Naive B cell (primary cell): Measurements from ENCODE around the gene CRABP1. TPM values are rescaled to one million over a fixed set of nuclear protein-coding genes. Genes with fewer than 3 reads are reported as not detected.
"Not testable (repeated sequence)": the region's sequence is repeated elsewhere in the genome, so short reads cannot be mapped to it uniquely, and the experiment has no call there.

Experiments
- ATAC-seq, 2 donors: fragments of 150-1000 bp; cut with Tn5 transposase; 2 replicates each; pipeline ENCODE4 v1.10.0; 2021; ENCODE audit warnings: low read depth in 2 of 2, mild to moderate bottlenecking in 2 of 2, moderate library complexity in 2 of 2
- DNase-seq: peaks from one replicate; pipeline ENCODE4 v3.0.0; 2022
- H3K27ac Mint-ChIP-seq, 6 donors: one replicate each; pipeline ENCODE4 v1.8.0; 2020 to 2022; ENCODE audit warnings: mild to moderate bottlenecking in 6 of 6, mixed read lengths in 6 of 6, moderate library complexity in 5 of 6, inconsistent platforms in 2 of 6
- H3K27me3 Mint-ChIP-seq, 3 donors: one replicate each; pipeline ENCODE4 v1.8.0; 2021 to 2022; ENCODE audit warnings: mixed read lengths in 3 of 3, mild to moderate bottlenecking in 1 of 3
- H3K36me3 Mint-ChIP-seq, 2 donors: one replicate each; pipeline ENCODE4 v1.8.0; 2020 to 2022; ENCODE audit warnings: mixed read lengths in 2 of 2, inconsistent platforms in 1 of 2, mild to moderate bottlenecking in 1 of 2
- H3K4me1 Mint-ChIP-seq, 3 donors: one replicate each; pipeline ENCODE4 v1.8.0; 2020 to 2022; ENCODE audit warnings: mixed read lengths in 3 of 3, inconsistent platforms in 1 of 3, mild to moderate bottlenecking in 1 of 3, moderate library complexity in 1 of 3
- H3K4me3 Mint-ChIP-seq, 8 donors: one replicate each; pipeline ENCODE4 v1.8.0; 2020 to 2022; ENCODE audit warnings: mild to moderate bottlenecking in 8 of 8, mixed read lengths in 8 of 8, moderate library complexity in 8 of 8, inconsistent platforms in 2 of 8
- H3K9me3 Mint-ChIP-seq, 7 donors: one replicate each; pipeline ENCODE4 v1.8.0; 2020 to 2022; ENCODE audit warnings: mixed read lengths in 7 of 7, mild to moderate bottlenecking in 5 of 7, inconsistent platforms in 2 of 7, moderate library complexity in 1 of 7
- polyA plus RNA-seq, 6 donors: library from polyadenylated mRNA; unstranded; fragments of 300-500 nt; fragmentation: Illumina TruSeq; gene quantifications; one replicate each; pipeline ENCODE4 v1.2.3, GENCODE V29; 2021; ENCODE audit warnings: low read depth in 6 of 6

CRABP1 gene
- polyA plus RNA-seq, 6 donors from 2014 or later: not detected

DNA sequence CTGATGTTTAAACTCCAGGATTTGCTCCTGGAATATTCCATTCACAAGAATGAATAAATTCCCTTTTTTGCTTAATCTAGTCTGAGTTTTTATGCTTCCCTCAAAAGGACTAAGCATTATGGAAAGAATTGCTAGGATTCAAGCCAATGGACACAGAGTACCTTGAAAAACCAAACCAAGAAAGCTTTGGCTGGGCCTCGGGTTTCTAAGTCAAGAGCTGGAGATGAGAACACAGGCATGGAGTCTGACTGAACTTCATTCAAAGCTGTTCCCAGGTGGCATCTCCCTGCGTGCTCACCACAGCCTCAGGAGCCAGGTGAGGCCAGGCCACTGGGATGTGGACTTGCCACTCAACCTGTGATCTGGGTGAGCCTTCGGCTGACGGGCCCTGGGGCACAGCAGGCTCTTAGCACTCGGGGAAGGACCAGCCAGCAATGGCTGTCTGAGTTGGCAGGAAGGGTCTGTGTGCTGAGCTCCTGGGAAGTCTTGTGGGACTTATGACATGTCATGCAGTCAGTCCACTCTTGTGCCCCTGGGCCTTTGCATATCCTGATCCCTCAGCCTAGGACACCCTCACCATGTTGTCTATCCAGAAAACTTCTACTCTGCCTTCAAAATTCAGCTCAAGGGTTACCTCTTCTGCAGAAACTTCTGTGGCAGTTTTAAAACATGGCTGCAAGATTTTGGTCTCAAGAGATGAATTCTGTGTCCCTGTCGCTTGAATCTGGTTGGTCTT lies 21.8 kb downstream of the CRABP1 start:
- Mint-ChIP-seq H3K27me3 (peaks cover 5 to 26% (median 24%) of the 10 kb centered on the region in 3 donors), H3K4me1 (no peaks in the 10 kb centered on the region), H3K36me3 (no peaks in the 10 kb centered on the region), H3K9me3 (no peaks in the 10 kb centered on the region), H3K27ac (no peak overlapping the region), H3K4me3 (no peak overlapping the region)
- no peak for DNase-seq
- no peak for ATAC-seq

DNA sequence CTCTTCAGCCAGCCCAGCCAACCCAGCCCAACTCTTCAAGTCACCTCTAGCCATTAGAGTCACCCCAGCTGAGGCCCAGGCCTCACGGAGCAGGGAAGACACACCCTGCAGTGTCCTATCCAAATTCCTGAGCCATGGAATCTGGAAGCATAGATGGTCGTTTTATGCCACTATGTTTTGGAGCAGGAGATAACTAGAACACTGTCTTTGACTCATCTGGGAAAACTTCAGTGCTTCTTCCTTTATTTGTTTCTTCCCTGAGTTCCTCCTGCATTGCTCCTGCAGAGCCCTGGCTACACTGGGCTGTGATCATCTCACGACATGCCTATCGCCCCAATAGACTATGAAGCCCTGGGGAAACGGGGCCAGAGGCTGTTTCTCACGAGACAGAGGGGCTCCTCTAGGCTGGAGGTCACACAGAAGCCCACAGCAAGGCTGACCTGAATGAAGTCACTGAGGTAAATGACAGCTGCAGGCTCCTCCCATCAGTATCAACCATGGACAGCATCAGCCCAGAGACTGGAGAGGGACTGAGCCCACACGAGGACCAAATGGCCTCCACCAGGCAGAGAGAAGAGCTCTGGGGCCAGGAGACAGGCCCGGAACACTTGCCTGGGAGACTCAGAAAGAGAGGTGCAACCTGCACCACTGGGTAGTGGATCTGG lies 22.7 kb downstream of the CRABP1 start:
- no peak overlapping the region for H3K4me3 Mint-ChIP-seq
- H3K27me3 Mint-ChIP-seq: peaks cover 5 to 29% (median 27%) of the 10 kb centered on the region in 3 donors
- no peak overlapping the region for H3K27ac Mint-ChIP-seq
- DNase-seq (no peak), ATAC-seq (no peak)
- no peaks in the 10 kb centered on the region for H3K4me1 Mint-ChIP-seq
- no peaks in the 10 kb centered on the region for H3K9me3 Mint-ChIP-seq
- no peaks in the 10 kb centered on the region for H3K36me3 Mint-ChIP-seq

DNA sequence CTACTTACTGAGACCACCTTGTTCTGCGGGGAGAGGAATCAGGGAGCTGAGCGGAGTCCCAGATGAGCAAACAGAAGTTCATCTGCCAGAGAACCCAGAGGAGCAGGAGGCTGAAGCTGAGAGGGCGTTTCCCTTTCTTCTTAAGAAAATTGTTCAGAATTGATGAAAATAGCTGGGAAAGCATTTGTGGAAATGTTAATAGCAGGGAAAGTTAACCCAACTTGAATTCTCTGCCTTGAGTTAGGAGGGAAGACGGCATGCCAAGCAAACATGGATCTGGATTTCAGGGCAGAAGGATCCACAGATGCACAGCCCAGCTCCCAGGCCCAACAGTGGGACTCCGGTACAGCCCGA lies 23.2 kb downstream of the CRABP1 start:
- peaks cover 9 to 30% (median 27%) of the 10 kb centered on the region in 3 donors for H3K27me3 Mint-ChIP-seq
- ATAC-seq (no peak), DNase-seq (no peak)
- no peaks in the 10 kb centered on the region for H3K9me3 Mint-ChIP-seq
- H3K4me3 Mint-ChIP-seq: no peak overlapping the region
- H3K36me3 Mint-ChIP-seq: no peaks in the 10 kb centered on the region
- H3K27ac Mint-ChIP-seq: no peak overlapping the region
- no peaks in the 10 kb centered on the region for H3K4me1 Mint-ChIP-seq

- Mint-ChIP-seq H3K27me3 (peaks cover 12 to 34% (median 26%) of the 10 kb centered on the region in 3 donors), H3K4me1 (no peaks in the 10 kb centered on the region), H3K4me3 (no peak overlapping the region), H3K36me3 (no peaks in the 10 kb centered on the region), H3K27ac (no peak overlapping the region), H3K9me3 (no peaks in the 10 kb centered on the region)
- DNase-seq (no peak), ATAC-seq (no peak)
Measured at GRCh38 chr15:78364233-78364632, 24.1 kb downstream of the CRABP1 start.

- Mint-ChIP-seq H3K36me3 (no peaks in the 10 kb centered on the region), H3K27ac (no peak overlapping the region), H3K9me3 (no peaks in the 10 kb centered on the region), H3K4me1 (no peaks in the 10 kb centered on the region), H3K27me3 (peaks cover 12 to 40% (median 23%) of the 10 kb centered on the region in 3 donors), H3K4me3 (no peak overlapping the region)
- DNase-seq (no peak), ATAC-seq (no peak)
Measured at GRCh38 chr15:78365917-78366316, 25.8 kb downstream of the CRABP1 start.

DNA sequence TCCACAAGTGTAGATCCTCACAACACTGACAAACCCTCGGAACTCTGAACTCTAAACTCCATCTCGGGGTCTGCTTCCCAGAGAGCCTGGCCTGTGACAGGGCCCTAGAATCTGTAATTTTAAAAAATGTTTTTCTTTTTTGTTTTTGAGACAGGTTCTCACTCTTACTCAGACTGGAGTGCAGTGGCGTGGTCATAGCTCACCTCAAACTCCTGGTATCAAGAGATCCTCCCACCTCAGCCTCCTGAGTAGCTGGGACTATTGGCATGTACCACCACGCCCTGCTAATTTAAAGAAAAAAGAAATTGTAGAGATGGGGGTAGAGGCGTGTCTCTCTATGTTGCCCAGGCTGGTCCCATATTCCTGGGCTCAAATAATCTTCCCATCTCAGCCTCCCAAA lies 26.2 kb downstream of the CRABP1 start:
- Mint-ChIP-seq H3K27me3 (peaks cover 12 to 40% (median 23%) of the 10 kb centered on the region in 3 donors), H3K4me3 (no peak overlapping the region), H3K36me3 (no peaks in the 10 kb centered on the region), H3K9me3 (no peaks in the 10 kb centered on the region), H3K27ac (no peak overlapping the region), H3K4me1 (no peaks in the 10 kb centered on the region)
- DNase-seq (no peak), ATAC-seq (no peak)

- H3K4me3 Mint-ChIP-seq: no peak overlapping the region
- ATAC-seq (no peak), DNase-seq (no peak)
- H3K4me1 Mint-ChIP-seq: no peaks in the 10 kb centered on the region
- H3K27ac Mint-ChIP-seq: peak overlapping the region in 1 of 6 donors; percentile 38
- no peaks in the 10 kb centered on the region for H3K9me3 Mint-ChIP-seq
- H3K27me3 Mint-ChIP-seq: peaks cover 12 to 40% (median 34%) of the 10 kb centered on the region in 3 donors
- H3K36me3 Mint-ChIP-seq: no peaks in the 10 kb centered on the region
Measured at GRCh38 chr15:78368651-78369050, 28.5 kb downstream of the CRABP1 start.

DNA sequence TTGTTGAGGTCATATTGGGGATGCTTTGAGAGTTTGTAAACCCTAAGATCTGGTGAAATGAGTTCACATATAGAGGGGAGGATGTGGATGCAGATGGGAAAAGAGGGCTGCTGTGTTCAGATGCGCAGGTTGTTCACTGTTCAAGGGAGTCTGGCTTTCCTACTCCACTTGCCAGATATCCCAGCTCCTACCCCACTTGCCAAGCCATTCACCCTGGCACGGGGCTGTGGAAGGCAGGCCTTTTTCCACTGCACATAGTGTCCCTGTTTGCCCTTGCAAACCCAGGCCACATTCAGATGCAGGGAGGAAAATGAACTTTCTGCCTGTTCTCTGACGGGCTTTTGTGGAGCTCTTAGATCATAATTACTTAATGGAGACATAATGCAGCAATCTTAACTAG lies 29.0 kb downstream of the CRABP1 start:
- no peak for DNase-seq
- no peak for ATAC-seq
- Mint-ChIP-seq H3K4me1 (no peaks in the 10 kb centered on the region), H3K27me3 (peaks cover 12 to 40% (median 35%) of the 10 kb centered on the region in 3 donors), H3K36me3 (no peaks in the 10 kb centered on the region), H3K9me3 (no peaks in the 10 kb centered on the region), H3K4me3 (no peak overlapping the region), H3K27ac (no peak overlapping the region)

DNA sequence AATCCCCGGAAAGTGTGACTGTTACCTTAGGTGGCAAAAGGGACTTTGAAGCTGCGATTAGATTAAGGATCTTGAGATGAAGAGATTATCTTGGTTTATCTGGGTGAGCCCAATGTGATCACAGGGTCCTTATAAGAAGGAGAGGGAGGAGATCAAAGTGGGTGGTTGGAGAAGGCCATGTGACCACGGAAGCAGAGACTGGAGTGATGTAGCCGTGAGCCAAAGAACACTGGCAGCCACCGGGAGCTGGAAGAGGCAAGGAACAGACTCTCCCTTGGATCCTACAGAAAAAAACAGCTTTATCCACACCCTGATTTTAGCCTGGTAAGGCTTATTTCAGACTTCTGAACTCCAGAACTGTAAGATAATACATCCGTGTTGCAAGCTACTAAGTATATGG lies 29.9 kb downstream of the CRABP1 start:
- ATAC-seq: no peak
- Mint-ChIP-seq H3K27ac (peak overlapping the region in 1 of 6 donors; percentile 54), H3K36me3 (no peaks in the 10 kb centered on the region), H3K9me3 (peaks cover 0 to 3% (median 0%) of the 10 kb centered on the region in 7 donors), H3K27me3 (peaks cover 12 to 43% (median 40%) of the 10 kb centered on the region in 3 donors), H3K4me1 (peaks cover 0 to 3% (median 3%) of the 10 kb centered on the region in 3 donors), H3K4me3 (no peak overlapping the region)
- no peak for DNase-seq

DNA sequence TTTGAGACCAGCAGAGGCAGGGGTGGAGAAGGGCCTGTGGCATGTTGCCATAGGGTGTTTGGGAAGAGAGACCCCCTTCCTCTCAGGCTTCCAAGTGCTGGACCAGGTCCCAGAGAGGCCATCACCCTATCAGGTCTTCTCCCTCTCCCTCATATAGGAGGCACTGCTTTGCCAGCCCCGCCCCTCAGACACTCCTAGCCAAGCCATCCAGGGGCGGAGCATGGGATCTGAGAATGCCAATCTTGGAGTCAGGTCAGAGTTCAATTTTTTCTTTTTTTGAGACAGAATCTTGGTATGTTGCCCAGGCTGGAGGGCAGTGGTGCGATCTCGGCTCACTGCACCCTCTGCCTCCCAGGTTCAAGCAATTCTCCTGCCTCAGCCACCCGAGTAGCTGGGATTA lies 32.7 kb downstream of the CRABP1 start:
- Mint-ChIP-seq H3K27me3 (peaks cover 6 to 34% (median 30%) of the 10 kb centered on the region in 3 donors), H3K36me3 (no peaks in the 10 kb centered on the region), H3K27ac (no peak overlapping the region), H3K4me3 (no peak overlapping the region), H3K4me1 (peaks cover 0 to 5% (median 4%) of the 10 kb centered on the region in 3 donors), H3K9me3 (peaks cover 0 to 8% (median 2%) of the 10 kb centered on the region in 7 donors)
- ATAC-seq (no peak), DNase-seq (no peak)

- H3K27ac Mint-ChIP-seq: peak overlapping the region in 1 of 6 donors; percentile 40
- no peak overlapping the region for H3K4me3 Mint-ChIP-seq
- peaks cover 0 to 8% (median 2%) of the 10 kb centered on the region in 7 donors for H3K9me3 Mint-ChIP-seq
- H3K27me3 Mint-ChIP-seq: peaks cover 0 to 29% (median 24%) of the 10 kb centered on the region in 3 donors
- no peak for DNase-seq
- ATAC-seq: peak in 1 of 2 donors; percentile 36
- peaks cover 0 to 5% (median 4%) of the 10 kb centered on the region in 3 donors for H3K4me1 Mint-ChIP-seq
- no peaks in the 10 kb centered on the region for H3K36me3 Mint-ChIP-seq
Measured at GRCh38 chr15:78374436-78375393, 34.6 kb downstream of the CRABP1 start.

- not testable (repeated sequence) for ATAC-seq, H3K9me3 Mint-ChIP-seq, H3K27ac Mint-ChIP-seq, H3K4me3 Mint-ChIP-seq, H3K4me1 Mint-ChIP-seq, DNase-seq, H3K36me3 Mint-ChIP-seq
- H3K27me3 Mint-ChIP-seq: peaks cover 16 to 31% (median 31%) of the 10 kb centered on the region in 3 donors
Measured at GRCh38 chr15:78380143-78380542, 40.0 kb downstream of the CRABP1 start.

- Mint-ChIP-seq H3K27ac (no peak overlapping the region), H3K36me3 (no peaks in the 10 kb centered on the region), H3K4me1 (no peaks in the 10 kb centered on the region), H3K27me3 (peaks cover 33 to 47% (median 46%) of the 10 kb centered on the region in 3 donors), H3K9me3 (peaks cover 0 to 3% (median 0%) of the 10 kb centered on the region in 7 donors), H3K4me3 (no peak overlapping the region)
- no peak for DNase-seq
- ATAC-seq: no peak
Measured at GRCh38 chr15:78382114-78382880, 42.1 kb downstream of the CRABP1 start.
